HG02763 (cell line): ENCODE measurements around the gene SEMA5A.

Experiments used
- ATAC-seq: cut with Tn5 transposase; IDR thresholded peaks from one replicate; pipeline ENCODE4 v1.9.1; 2021; ENCODE audit warnings: mild to moderate bottlenecking, moderate library complexity; ENCODE audit not compliant: unreplicated experiment

The SEMA5A gene

GRCh38 chr5:9444346-9444745 lies 101.5 kb downstream of the SEMA5A start:
- ATAC-seq: no peak

DNA sequence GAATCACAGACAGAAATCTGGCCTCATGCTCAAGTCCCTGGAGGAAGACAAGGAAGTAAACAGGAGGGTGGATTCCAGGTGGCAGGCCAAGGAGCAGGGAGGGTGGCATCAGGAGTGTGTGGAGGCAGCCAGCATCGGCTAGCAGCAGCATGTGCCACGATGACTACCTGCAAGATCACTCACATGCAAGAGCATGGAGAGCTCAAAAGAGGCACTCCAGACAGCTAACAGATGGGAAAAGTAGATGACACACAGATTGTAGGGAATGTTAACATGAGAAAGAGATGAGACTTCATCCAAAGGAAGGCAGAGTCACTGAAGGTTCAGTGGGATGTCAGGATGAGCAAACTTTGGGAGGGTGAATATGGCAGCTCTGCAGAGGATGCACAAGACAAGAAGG lies 104.3 kb downstream of the SEMA5A start:
- no peak for ATAC-seq

GRCh38 chr5:9440517-9440916 lies 105.4 kb downstream of the SEMA5A start:
- ATAC-seq: no peak

DNA sequence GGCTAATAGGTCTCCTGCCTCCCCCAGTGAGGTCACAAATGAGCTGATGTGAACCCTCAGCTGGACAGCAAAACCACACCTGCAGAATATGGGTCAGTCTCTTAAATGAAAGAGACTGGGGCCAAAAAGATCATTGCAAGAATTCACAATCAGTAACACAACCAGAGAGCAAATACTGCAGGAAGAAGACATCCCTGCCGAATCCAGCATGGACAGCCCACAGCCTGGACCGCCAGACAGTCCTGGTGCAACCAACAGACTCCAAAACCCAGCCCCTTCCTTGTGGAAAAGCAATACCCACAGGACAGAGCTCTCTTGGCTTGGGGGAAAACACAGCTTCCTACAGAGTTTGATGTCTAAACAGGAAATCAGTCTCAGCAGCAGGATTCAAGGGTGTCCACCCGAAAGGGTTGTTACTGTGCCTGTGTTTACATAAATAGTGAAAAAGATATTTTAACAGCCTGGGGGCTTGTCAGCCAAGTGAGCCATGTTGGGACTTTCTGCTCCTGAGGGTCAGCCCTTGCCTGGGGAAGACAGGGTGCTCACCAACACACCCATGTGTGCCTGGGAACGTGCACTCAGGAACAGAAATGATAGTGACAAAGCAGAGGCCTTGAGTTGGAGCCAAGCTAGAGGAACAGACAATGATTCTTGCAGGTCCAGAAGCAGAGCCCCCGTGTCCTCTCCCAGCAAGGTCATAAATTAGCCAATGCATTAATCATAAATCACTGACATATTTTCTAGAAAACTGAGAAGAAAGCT lies 106.2 kb downstream of the SEMA5A start:
- ATAC-seq: no peak

DNA sequence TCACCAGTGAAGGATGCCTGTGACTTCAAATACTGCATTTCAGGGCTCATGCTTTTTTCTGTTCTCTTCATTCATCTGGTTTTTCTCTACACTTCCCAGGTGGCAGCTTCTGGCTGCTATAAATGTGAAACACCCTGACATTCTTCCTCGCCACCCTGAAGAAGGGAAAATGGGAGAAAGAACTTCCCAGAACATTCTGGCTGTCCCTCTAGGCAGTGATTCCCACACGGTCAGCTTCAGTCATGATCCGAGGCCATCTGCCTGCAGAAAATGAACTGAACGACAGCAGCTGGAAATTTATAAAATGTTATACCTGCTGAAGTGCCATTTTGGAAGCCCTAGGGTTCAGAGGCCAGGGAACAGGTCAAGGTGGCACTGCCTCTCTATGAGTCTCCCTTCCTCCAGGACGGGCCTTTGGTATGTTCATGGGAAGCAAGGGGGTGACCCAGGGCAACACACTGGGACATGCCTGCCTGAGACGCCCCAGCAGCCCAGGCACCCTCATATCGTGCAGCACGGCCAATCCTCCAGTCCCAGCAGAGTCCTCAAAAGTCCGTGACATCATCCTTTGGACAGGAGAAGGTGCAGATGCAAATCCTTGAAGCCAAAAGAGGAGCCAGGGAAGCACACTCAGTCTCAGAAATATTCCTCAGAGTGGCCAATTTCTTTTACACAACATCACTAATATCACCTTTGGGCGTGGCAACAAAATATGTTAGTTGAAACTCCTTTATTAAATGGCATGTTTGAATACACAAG lies 107.1 kb downstream of the SEMA5A start:
- ATAC-seq: no peak

DNA sequence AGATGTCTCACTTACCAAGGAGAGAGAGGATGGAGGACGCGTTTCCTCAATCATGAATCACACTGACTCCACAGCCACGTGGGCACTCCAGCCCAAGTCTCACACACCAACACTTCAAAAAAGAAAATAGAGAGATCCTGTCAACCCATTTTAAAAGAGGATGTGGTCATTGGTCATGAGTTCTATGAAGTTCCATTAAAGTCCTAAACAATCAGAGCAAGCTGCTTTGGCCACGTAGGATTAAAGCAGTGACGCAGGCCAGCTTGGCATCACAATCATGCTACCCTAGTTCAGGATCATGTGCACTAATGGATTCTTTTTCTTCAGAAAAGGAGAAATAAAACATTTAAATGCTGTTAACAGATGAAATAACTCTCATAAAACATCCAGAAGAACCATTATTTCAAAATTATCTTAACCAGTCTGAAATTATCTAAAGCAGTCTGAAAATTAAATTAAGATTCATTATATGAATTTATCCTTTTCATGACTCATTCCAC lies 108.1 kb downstream of the SEMA5A start:
- no peak for ATAC-seq

- no peak for ATAC-seq
Observed at GRCh38 chr5:9431496-9432258, 114.2 kb downstream of the SEMA5A start.

GRCh38 chr5:9431151-9431495 lies 114.8 kb downstream of the SEMA5A start:
- no peak for ATAC-seq

- no peak for ATAC-seq
Observed at GRCh38 chr5:9430306-9430705, 115.6 kb downstream of the SEMA5A start.

DNA sequence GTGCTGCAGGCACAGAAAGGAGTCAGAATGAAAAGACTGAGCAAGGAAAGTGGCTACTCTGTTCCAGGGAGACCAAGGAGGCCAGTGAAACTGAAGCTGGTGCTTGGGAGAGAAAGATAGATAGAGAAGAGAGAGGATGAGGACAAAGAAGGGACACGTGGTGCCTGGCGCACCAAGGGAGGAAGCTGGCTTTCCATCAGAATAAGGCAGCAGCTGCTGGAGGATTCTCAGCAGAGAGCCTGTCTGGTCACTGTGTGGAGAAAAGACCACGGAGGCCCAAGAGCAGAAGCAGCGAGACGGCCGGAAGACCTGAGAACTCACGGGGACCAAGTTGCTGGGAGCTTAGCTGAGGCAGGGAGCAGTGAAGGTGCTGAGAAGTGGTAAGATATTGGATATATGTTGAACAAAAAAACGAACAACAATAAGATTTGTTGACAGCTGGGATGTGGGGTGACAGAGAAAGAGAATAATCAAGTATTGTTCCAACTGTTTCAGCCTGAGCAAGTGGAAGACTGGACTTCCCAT lies 116.1 kb downstream of the SEMA5A start:
- ATAC-seq: no peak

DNA sequence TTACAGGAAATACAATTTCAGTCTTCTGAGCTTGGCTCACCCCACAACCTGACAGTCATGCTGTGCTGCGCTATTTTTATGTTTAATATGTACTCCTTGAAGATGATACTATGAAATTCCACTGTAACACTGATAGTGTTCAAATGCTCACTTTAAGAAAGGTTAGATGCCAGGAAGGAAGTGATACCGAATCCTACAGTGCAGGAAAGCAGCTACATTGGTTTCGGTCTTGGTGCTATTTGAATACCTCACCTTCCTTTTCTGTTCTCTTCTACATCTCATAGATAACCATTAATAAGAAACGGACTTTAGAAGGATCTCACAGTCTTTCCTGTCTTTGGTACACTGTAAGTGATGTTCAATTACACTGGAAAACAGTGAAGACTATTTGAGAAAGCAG lies 117.6 kb downstream of the SEMA5A start:
- ATAC-seq: no peak

- no peak for ATAC-seq
Observed at GRCh38 chr5:9425710-9426109, 120.2 kb downstream of the SEMA5A start.

DNA sequence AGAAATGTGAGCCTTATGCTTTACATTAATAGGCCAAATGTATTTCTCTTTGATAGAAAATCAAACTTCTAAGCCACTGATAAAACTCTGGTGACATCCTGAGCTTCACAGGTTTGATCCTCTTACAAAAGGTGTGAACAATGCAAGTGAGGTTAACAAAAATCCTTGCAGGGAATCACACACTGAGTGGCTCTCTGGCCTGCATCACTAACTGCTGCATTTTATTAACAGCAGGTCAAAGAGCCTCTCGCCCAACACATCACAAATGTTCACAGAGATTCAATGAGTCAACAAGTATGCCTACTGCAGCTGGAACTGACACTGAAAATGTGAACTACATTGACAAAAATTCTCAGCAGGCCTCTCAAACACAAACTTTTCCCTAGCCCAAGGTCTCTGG lies 122.3 kb downstream of the SEMA5A start:
- ATAC-seq: no peak

DNA sequence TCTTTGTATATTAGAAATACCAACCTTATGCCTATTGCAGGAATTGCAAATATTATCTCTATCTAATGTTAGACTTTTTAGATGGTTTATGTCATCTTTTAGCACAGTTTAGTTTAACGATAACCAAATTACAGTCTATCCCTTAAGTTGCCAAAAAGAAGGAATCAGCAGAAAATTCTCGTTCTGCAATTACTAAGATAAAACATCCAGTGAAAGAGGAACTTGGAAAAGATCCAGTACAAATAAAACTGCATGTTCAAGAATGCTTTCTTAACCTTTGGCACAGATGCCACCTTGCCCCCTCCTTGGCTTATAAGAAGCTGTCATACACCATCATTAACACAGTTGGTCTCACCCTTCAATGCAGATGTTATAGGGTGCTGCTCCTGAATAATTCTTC lies 124.0 kb downstream of the SEMA5A start:
- no peak for ATAC-seq

GRCh38 chr5:9419794-9420193 lies 126.1 kb downstream of the SEMA5A start:
- no peak for ATAC-seq

- no peak for ATAC-seq
Observed at GRCh38 chr5:9415566-9415965, 130.3 kb downstream of the SEMA5A start.

DNA sequence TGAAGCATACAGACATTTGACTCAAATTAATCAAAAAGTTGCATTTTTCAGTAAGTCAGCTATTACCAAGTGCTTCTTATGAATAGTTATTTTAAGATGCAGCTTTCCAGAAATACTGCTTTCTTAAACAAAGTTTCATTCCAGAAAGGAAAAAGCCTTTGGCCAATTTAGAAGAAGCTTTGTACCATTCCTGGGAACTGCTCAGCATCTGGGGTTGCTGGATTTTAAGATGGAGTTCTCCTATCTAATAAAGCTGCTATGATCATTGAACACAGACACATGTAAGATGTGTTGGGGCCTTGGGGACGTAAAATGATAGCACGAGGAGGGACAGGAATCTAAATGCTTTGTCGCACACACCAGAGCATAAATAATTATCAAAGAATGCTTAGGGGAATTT lies 130.8 kb downstream of the SEMA5A start:
- ATAC-seq: no peak

GRCh38 chr5:9411142-9411541 lies 134.7 kb downstream of the SEMA5A start:
- ATAC-seq: no peak

GRCh38 chr5:9409413-9409960 lies 136.4 kb downstream of the SEMA5A start:
- no peak for ATAC-seq

DNA sequence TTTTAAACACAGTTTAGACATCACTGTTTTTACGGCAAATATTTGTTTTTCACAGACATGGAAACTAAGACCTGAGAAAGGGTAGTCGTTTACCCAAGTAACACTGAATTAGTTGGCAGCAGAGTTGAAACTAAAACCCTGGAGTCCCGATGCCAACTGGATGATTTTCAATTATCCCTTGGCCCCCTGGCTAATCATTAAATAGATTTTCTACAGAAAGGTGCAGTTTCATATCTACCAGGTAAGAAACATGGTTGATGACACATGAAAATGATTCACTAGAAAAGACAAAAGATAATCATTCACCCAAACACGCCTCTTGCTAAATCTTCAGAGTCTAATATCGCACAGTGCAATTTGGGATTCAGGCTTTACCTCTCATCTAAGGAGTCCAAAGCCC lies 136.9 kb downstream of the SEMA5A start:
- no peak for ATAC-seq

- ATAC-seq: no peak
Observed at GRCh38 chr5:9405196-9405754, 140.6 kb downstream of the SEMA5A start.
